ENCODE data around the gene TRIM17.

DNA sequence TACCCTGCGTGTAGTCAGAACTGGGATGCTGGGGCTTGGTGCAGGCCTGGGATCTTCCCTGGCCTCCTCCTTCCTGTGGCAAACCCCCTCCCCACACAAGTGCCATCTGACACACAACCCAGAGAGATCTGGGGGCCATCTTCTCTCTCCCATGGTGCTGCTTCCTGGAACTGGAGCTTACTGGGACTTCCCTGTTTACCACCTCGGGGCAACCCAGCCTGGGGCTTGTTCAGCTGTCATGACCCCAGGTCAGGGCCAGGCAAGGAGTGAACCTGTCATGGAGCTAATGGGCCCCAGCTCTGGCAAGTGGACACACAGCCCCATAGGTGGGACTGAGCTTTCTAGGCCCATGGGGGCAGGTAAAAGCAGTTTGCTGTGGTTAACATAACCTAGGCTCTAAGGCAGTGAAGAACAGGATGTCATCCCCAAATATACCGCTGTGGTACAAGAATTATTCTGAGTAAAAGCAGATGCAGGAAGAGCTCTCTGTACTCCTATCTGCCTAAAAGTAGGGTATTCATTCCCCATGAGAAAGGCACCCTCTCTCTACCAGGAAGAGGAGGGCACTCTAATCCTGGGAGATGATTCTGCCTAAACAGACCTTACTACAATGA lies 12.4 kb downstream of the TRIM17 start:
- TF ChIP-seq POLR2A (IDR thresholded peaks at IDR 0.05), result no peak
- TF ChIP-seq, protein P1, sequence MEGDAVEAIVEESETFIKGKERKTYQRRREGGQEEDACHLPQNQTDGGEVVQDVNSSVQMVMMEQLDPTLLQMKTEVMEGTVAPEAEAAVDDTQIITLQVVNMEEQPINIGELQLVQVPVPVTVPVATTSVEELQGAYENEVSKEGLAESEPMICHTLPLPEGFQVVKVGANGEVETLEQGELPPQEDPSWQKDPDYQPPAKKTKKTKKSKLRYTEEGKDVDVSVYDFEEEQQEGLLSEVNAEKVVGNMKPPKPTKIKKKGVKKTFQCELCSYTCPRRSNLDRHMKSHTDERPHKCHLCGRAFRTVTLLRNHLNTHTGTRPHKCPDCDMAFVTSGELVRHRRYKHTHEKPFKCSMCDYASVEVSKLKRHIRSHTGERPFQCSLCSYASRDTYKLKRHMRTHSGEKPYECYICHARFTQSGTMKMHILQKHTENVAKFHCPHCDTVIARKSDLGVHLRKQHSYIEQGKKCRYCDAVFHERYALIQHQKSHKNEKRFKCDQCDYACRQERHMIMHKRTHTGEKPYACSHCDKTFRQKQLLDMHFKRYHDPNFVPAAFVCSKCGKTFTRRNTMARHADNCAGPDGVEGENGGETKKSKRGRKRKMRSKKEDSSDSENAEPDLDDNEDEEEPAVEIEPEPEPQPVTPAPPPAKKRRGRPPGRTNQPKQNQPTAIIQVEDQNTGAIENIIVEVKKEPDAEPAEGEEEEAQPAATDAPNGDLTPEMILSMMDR (IDR thresholded peaks at IDR 0.05), result no peak

Data from breast epithelium (tissue), 3 donors.